Activated CD4-positive, alpha-beta T cell treated with anti-CD3 and anti-CD28 coated beads, Interleukin-10, Interleukin-2, amounts not matched to agents 100 ng/mL and 50 ng/mL, durations not matched to agents 16 hours and 8 hours (primary cell): Measurements from ENCODE around the gene DEPDC1B.
"Not testable (repeated sequence)": the region's sequence is repeated elsewhere in the genome, so short reads cannot be mapped to it uniquely, and the experiment has no call there.

Experiments used
- DNase-seq: peaks from one replicate; pipeline ENCODE4 v3.0.0-alpha.2; 2020

DEPDC1B gene

DNA sequence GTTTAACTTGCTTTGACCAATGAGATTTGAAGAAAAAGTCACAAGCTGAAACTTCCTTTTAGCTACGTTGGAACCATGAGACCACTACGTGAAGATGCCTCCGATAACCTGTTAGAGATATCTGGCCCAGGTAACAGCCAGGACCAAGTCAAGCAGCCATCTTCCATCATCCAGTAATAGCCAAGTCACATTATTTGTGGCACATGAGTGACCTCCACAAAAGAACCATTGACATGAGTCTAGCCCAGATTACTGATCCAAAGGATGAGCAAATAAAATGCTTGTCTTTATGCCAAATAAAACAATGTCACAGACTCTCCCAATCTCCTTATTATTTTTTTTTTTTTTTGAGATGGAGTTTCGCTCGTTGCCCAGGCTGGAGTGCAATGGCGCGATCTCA lies 1.6 kb downstream of the DEPDC1B start:
- no peak for DNase-seq

DNA sequence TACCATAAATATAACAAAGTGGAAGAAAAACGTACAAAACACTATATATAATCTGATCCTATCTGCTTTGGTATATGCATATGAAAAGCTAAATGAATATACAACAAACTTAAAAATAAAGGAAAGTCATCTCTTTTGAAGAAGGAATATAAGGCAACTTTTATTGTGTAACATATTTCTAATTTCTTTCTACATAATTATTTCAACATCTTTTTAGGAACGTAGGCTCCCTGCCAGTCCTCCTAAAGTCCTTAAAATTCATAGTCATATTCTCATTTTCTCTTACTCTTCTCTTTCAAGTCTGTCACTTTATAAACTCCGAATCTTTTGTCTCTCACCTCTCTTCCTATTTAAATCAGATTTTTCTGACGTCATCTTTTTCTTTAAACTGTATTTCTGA lies 9.6 kb downstream of the DEPDC1B start:
- DNase-seq = no peak

DNA sequence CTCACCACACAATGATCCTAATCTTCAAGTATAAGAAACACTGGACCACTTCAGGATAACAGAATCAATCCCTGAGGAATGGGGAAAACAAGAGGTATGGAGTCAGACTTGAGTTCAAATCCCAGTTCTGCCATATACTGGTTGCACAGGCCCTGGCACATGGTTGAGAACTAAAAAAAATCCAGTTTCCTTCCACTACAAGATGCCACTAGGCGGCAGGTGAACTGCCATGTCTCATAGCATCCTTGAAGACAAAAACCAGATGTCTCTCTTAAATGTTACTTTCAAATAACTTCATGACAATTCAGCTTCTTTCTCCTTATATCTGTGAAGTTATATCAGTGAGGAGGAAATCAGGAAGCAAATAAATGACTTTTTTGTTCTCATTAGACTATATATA lies 11.0 kb downstream of the DEPDC1B start:
- DNase-seq = no peak

DNA sequence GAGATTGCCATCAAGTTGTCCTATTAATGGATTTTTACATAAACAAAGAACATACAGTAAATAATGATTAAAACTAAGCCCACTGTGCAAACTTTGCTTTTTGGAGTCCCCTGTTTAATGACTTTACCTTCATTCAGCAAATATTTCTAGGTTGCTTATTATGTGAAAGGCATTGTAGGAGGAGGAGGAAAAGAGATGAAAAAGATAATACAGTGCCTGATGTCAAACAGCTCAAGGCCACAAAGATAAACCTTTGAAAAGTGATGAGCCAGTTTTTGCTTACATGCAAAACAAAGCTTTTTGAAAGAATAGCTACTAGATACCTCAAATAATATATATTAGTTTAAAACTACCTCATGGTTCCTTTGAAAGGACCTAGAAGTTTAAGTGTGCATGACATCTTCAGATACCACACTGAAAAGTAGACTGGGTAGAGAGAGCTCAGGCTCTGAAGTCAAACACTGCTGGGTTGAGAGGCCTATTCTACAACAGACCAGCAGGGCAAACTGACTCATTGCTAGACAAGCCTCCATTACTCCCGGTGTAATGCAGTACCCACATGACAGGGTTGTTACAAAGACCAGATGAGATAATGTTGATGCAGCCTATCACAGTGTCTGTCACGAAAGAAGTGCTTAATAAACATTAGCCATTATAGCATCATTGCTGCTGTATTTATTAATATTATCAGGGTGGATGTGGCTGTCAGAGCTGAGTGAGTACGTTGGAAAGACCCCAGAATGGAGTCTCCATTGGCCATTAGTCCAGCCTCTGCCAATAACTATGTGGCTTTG lies 11.8 kb downstream of the DEPDC1B start:
- DNase-seq = peak; percentile 34

DNA sequence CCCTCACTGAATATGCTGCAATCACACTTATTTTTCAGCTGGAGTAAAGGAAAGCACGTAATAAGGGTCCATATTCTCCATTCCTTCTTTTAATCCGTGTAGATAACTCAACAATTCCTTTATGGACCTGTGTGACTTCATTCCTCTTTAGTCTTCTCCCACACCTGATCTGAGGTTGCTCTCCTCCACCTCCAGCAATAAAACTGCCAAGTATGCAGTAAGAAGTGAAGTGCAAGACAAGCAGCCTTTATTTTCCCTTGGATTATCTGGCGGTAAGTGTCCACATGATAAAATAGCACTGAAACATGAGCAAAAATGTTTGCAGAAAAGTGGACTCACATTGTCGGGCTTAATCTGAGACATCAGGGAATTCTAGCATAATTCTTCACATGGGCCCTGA lies 13.8 kb downstream of the DEPDC1B start:
- no peak for DNase-seq

DNA sequence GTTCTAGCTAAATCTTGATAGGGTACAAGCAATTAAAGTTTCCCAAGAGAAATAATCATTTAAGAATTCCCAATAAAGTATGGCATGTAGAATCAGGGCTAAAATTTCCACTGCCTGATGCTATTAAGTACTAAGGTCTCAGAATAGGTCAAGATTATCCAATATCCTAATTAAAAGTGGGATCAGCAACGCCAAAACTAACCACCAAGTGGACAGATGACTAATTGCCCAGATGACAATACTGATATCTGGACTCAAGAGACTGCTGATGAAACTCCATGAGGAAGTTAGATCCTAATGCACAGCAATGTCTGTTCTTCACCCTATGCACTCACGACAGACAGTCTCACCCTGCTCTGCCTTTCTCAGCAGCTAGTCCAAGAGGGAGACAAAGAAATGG lies 14.3 kb downstream of the DEPDC1B start:
- no peak for DNase-seq

DNA sequence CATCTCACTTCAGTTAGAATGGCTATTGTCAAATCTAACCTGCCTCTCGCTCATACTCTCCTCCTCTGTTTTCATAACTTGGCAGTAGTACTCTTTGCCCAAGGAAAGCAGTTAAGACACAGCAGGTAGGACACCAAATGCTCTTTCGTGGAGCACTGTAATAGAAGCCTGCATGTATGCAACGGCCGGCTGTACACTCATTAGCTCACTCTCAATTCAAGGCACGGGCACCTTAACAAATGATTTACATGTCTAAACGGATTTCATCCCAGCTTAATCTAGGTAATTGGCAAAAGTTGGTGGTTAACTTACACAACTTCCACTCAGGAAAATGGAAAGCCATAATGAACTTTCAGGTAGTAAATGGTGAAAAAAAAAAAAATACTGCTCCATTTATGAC lies 14.9 kb downstream of the DEPDC1B start:
- DNase-seq = no peak

DNA sequence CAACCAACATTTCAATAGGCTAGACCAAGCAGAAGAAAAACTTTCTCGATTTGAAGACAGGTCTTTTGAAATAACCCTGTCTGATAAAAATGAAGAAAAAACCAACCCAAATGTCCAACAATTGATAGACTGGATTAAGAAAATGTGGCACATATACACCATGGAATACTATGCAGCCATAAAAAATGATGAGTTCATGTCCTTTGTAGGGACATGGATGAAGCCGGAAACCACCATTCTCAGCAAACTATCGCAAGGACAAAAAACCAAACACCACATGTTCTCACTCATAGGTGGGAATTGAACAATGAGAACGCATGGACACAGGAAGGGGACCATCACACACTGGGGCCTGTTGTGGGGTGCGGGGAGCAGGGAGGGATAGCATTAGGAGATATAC lies 18.0 kb downstream of the DEPDC1B start:
- DNase-seq = not testable (repeated sequence)

DNA sequence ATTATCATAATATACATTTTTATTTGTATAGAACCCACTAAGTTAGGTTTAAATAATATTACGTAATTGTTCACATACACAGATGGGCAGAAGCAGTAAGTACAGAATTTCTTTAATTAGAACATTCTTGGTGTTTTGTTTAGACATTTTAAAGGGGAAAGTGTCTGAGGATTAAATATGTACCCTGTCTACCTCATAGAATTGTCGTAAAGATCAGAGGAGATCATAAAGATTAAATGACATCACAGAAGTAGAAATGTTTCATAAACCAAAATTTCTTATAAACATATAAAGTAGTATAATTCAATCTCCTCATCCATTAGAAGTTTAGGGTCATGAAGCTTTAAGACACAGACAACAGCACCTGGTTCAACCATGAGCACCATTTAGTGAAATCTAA lies 20.1 kb downstream of the DEPDC1B start:
- no peak for DNase-seq

DNA sequence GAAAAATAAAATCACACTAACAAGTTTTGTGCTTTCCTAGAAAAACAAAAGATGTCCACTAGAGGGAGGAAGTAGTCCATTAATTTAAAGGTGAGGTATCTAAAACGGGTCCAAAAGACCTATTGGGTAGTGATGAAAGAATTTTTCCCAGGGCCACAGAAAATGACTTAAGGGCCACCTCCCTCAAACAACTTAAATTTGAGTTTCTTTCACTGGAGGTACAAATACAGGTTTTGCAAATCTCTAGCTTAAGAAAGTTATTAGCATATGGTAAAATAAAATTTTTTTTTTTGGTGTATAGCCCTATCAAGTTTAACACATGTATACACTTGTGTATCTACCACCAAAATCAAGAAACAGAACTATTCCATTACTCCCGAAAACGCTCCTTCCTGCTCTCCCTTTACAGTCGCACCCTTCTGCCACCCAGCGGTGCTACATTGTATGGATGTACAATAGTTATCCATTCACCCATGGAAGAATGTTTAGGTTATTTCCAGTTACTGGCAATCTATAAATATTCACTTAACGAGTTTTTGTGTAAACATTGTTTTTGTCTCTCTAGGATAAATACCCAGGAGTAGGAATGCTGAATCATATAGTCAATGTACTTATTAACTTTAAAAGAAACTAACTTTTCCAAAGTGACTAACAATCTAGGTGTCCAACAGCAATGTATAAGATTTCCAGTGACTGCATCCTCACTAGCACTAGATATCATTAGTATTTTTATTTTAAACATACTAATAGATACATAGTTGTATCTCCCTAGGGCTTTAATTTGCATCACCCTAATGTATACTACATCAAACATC lies 21.9 kb downstream of the DEPDC1B start:
- peak; percentile 43 for DNase-seq

DNA sequence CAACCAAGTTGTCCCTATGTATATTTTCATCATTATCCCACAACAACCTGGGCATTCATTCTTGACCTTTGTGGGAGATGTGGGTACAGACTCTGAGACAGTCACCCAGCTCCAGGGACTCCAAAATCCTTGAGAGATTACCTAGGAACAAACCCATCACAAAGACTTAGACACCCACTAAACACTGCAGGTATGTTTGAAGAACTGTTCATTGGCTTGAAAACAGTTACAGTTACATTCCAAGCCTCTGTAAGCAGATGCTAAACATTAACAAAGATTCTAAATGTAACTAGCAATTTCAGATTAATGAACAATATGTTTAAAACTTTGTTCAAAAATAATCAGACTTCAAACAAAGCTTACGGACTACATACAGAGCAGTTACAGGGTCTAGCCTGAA lies 24.7 kb downstream of the DEPDC1B start:
- DNase-seq = no peak

DNA sequence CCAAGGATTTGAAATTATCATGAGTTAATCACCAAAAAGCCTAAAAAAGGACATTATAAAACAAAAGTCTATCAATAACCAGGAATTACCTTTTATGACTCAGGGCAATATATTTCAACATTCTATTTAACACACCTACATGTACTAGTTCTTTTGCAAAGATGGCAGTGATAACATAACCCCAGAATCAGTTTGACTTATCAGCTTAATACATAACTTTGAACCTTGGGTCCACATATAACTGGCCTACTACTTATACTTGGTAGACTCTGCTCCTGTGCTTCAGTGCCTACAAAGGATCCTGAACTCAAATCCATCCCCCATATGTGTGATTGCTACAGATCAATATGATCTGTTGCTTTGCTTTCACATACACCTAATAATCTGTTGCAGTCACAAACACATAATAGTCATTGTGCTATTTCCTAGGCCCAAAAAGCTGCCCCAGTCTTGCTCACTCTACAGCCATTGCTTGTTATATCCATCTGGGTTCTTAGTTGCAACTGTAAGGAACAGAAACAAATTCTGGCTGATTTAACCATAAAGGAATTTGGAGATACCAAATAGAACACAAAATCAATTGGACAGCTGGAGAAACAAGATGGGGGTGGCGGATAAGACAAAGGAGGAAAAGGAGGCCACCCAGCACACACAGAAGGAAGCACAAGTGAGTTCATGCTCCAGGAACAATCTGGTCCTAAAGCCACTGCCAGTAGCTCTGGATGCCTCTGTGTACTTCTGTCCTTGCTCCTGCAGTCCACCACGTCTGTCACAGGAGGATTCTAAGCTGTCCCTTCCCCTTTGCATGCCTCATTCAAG lies 25.5 kb downstream of the DEPDC1B start:
- no peak for DNase-seq

DNA sequence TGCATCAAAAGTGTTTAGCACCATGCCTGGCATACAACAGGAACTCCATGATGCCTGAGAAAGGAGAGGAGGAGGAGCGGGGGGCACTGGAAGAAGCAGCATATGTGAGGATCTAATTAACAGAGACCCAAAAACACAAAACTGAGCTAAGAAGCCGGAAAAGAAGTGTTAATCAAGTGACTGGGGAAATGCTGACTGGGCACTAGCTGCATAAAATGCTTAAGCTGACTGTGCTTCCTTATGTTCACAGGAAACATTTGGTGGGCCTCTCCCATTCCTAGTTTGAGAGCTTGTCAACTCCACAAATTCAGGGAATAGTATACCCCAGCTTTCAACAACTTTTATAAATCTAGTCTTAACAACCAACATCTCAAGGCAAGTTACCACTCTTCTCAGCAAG lies 26.6 kb downstream of the DEPDC1B start:
- no peak for DNase-seq

DNA sequence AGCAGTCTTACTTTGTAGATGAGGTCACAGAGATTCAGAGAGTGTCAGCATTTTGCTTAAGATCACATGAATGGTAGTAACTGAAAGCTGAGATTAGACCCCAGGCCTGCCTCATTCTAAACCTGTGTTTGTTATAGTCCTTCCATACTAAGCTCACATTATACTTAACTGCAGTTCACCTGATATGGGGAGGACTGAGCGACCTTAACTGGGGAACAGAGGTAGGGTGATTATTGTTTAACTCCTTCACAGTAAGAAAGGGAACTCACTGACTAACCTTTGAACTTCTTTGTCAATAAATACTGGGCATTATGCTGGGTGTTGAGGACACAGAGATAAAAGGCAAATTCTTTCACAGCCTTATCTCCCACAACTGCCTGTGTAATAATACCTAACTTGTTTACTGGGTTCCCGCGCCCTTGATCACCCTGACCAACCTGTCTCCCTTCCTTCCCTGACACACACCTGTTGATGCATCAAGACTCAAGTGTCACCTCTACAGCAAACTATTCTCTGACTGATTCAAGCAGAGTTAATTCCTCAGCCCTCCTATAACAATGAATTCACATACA lies 27.2 kb downstream of the DEPDC1B start:
- no peak for DNase-seq

DNA sequence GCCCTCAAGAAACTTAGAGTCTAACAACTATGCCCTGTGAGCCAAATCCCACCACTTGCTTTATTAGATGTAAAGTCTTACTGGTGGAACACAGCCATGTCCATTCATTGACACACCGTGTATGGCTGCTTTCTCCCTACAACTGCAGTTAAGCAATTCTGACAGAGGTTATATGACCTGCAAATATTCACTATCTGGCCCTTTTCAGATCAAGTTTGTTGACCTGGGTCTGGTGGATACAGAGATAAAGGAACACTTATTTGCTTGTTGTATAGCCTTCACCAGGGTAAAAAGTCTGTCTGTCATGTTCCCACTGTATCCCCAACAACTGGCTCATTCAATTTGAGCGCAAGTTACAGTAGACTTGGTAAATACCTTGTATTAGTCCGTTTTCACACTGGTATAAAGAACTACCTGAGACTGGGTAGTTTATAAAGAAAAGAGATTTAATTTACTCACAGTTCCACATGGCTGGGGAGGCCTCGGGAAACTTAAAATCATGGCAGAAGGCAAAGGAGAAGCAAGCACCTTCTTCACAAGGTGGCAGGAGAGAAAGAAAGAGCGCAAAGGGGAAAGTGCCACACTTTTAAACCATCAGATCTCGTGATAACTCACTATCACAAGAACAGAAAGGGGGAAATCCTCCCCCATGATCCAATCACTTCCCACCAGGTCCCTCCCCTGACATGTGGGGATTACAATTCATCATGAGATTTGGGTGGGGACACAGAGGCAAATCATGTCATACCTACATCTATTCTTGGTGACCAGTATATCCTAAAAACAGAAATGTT lies 27.9 kb downstream of the DEPDC1B start:
- DNase-seq = no peak

DNA sequence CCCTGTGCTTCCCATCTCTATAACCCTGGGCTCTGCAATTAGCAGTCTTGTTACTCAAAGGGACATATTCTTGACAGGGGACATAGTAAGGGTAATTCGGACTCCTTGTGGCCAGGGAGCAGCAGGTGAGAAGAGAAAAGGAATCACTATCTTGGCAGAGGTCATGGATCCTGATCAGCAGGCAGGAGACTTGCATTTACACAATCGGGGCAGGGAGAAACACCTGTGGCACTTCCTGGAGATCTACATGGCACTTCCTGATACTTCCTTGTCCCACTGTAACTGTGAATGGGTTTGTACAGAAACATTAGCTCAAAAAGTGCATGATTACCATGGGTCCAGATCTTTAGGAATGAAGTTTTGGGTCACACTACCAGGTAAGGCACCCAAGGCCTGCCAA lies 29.2 kb downstream of the DEPDC1B start:
- DNase-seq = no peak

DNA sequence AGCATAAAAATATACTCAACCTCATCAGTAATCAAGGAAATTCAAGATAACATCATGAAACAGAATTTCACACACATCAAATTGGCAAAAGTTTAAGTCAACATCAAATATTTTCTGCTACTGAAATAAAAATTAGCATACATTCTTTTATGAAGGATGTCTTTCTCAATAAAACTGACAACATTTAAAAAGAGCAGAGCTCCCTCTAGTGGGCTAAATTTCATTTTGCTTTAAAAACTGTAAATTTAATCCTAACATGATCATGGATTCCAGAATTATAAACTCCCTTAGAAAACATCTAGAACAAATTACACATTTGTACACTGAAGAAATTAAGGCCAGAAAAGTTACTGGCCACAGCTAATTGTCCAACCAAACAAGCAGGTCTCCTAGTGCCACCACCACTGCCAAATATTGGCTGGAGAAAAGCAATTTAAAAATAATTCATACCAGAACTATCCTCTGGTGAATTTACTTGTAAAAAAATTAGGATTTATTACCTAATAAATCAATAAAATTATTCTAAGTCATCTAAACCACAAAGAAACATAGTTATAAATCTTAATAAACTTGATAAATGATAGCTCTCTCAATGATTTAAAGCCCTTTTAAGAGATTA lies 31.2 kb downstream of the DEPDC1B start:
- peak; percentile 29 for DNase-seq

DNA sequence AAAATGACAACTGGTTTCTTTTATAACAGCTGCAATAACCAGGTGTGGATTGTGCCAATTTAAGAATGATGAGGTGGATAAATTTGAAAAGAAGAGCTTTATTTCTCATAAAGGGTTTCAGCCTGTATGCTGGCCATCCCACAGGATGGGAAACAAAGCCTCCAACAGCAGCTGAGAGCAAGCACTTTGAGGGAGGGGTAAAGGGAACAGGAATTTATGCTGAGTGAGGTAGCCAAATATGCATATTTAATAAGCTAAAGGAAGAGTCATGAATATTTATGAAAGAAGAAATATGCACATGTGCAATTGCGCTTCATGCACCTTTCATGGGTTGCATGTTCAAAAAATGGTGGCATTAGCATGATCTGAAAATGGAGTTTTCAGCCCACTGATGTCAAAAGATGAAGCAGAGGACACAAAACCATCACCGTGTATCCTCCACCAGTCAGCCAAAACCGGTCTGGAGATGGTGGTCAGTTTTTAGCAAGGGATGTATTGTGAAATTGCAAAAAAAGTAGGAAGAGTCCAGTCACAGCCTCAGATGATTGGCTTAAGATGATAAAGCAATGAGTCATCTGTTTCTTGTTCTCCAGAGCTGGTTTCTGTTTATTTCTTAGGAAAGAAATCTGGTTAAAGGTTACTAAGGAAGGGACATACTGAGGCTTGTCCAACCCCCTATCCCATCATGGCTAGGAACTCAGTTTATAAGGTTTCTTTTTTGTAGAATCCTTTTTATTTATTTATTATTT lies 47.9 kb downstream of the DEPDC1B start:
- DNase-seq = no peak

DNA sequence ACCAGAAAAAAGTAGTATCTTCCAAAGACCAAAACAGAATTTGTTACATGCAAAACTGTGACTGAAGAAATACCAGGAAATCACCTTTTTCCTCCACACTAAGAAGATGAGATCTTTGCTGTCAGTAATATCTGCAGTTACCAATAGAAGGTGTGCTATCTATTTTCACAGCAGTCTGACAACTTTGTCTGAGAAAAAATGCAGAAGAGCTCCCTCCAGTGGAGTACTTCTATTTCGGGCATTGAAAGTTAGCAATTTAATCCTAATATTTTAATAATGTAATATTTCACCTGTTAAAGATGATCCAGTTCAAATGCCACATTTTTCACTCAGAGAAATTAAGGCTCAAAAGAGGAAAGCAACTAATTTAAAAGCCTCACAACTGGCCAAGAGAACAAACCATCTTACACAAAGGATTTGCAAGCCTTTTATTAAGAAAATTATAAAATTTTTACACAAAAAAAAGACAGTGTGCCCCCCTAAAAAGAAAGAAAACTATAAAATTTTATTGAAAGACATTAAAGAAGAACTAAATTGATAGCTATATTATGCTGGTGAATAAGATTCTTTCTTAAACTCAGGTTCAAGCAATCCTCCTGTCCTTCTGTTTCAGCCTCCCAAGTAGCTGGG lies 50.6 kb downstream of the DEPDC1B start:
- DNase-seq = peak; percentile 26

DNA sequence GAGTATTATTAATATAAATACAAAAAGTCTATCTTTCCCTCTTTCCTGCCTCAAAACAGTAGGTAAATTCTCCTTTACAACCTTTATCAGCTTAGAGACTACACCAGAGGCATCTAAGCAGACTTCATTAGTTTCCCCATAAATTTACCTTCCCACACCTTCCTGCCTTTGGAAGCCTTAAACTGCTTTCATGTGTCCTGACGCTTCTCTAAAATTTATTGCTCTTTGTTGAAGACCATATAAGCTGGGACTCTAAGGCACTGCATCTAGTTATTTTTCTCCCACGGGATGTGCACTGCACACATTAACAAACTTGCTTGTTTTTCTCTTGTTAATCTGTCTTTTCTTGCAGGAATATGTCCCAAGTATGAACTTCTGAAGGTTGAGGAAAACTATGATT lies 51.8 kb downstream of the DEPDC1B start:
- no peak for DNase-seq

DNA sequence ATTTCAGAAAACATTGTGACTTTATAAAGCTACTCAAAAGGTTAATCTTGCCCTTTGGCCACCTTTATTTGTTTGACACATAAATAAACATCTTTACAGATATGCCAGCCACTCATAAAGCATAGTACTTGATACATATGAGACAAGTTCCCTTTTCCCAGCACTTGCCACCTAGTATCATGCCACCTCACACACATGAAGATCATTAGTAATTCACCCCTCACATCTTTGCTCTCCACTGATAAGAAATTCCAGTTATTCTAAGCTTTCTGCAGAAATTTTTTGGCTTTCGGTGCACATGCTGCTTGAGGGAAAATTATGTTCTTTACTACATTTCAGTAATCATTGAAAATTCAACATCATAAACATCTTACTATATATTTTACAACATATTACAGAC lies 59.1 kb downstream of the DEPDC1B start:
- DNase-seq = no peak
